ENCODE results near the gene CPZ.

Gene CPZ

GRCh38 chr4:8591626-8592365 is 769 bp upstream of the CPZ start:
- no peak for DNase-seq (ENCODE audit: low spot score)
- TF ChIP-seq CTCF (IDR thresholded peaks at IDR 0.05; ENCODE audit: poor library complexity, severe bottlenecking): no peak
- Histone ChIP-seq H3K4me1 (ENCODE audit: insufficient read depth, poor library complexity, severe bottlenecking) (no peaks in the 10 kb centered on the region), H3K27ac (ENCODE audit: poor library complexity, severe bottlenecking) (no peak overlapping the region), H3K27me3 (ENCODE audit: insufficient read depth, poor library complexity, severe bottlenecking) (peaks cover 13% of the 10 kb centered on the region), H3K9me3 (ENCODE audit: severe bottlenecking) (no peaks in the 10 kb centered on the region), H3K4me3 (ENCODE audit: severe bottlenecking) (no peak overlapping the region), H3K36me3 (ENCODE audit: low read depth) (no peaks in the 10 kb centered on the region)
- ATAC-seq (ENCODE audit: low read depth): no peak

DNA sequence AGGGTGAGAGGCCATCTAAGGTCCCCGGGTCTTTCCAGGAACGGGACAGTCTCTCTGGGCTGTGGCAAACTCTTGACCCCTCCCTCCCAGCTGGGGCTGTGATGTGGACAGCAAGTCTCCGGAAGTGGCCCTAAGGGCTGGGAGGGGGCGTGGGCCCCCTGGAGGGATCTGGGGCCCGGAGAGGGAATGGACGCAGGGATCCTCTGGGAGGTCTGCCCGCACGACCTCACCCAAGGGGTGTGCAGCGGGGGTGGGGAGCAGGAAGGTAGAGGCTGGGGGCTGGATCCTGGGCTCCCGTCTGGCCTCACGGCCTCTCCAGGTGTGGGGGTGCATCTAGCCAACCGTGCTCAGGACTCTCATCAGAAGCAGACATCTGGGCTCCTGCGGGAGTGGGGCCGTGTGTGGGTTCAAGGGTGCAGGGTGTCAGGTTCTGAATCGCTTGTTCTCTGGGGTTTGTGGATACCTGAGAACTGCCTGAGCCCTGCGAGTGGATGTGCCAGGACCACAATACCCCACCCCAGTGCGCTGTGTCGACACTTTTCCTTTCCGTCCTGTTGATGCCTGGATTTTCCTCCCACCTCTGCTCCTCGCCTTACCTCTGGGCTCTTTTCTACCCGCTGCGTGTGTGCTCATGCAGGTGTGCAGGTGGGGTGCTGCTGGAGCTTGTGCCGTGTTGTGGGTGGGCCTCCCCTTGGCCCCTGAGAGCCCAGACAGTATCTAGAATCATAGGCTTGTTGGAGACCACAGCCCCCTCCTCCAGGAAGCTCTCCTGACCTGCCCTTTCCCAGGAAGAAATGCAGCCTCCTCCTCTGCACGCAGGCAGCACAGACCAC is 915 bp downstream of the CPZ start:
- H3K36me3 ChIP-seq (ENCODE audit: low read depth): no peaks in the 10 kb centered on the region
- no peak for ATAC-seq (ENCODE audit: low read depth)
- H3K9me3 ChIP-seq (ENCODE audit: severe bottlenecking): no peaks in the 10 kb centered on the region
- H3K4me1 ChIP-seq (ENCODE audit: insufficient read depth, poor library complexity, severe bottlenecking): no peaks in the 10 kb centered on the region
- no peak overlapping the region for H3K27ac ChIP-seq (ENCODE audit: poor library complexity, severe bottlenecking)
- H3K27me3 ChIP-seq (ENCODE audit: insufficient read depth, poor library complexity, severe bottlenecking): peaks cover 13% of the 10 kb centered on the region
- no peak for TF ChIP-seq CTCF (IDR thresholded peaks at IDR 0.05; ENCODE audit: poor library complexity, severe bottlenecking)
- H3K4me3 ChIP-seq (ENCODE audit: severe bottlenecking): peak overlapping the region; percentile 26
- DNase-seq (ENCODE audit: low spot score): no peak

DNA sequence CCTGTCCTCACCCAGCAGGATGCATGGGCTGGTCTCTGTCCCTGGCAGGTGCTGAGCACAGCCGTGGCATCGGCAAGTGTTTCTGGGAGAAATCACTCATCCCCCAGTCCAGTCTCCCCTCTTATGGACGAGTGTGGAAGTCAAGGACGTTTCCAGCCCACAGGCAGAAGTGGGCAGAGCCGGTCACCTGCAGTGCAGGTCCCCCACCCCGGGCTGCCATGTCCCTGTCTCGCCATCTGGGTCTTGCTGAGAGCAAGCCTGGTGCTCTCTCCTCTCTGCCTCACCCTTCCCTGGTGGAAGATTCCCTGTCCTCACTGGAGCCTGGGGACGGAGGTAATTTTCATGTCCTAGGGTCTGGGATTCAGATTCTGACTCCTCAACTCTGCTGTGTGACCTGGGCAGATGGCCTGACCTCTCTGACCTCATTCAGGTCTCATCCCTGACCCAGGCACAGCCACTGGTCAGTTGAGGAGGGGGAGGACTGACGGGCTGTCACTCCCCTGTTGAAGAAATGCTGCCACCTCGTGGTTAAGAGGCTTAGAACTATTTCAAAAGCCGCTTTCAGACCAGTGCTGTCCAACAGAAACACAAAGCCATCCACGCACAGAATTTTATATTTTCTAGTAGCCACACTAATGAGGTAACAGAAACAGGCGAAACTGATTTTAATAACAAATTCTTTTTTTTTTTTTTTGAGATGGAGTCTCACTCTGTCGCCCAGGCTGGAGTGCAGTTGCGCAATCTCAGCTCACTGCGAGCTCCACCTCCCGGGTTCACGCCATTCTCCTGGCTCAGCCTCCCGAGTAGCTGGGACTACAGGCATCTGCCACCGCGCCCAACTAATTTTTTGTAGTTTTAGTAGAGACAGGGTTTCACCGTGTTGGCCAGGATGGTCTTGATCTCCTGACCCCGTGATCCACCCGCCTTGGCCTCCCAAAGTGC is 1.8 kb downstream of the CPZ start:
- DNase-seq (ENCODE audit: low spot score) (no peak), ATAC-seq (ENCODE audit: low read depth) (peak; percentile 58)
- H3K36me3 ChIP-seq (ENCODE audit: low read depth): no peaks in the 10 kb centered on the region
- H3K9me3 ChIP-seq (ENCODE audit: severe bottlenecking): no peaks in the 10 kb centered on the region
- H3K27me3 ChIP-seq (ENCODE audit: insufficient read depth, poor library complexity, severe bottlenecking): peaks cover 13% of the 10 kb centered on the region
- H3K4me3 ChIP-seq (ENCODE audit: severe bottlenecking): no peak overlapping the region
- TF ChIP-seq CTCF (IDR thresholded peaks at IDR 0.05; ENCODE audit: poor library complexity, severe bottlenecking): peak; percentile 88
- H3K27ac ChIP-seq (ENCODE audit: poor library complexity, severe bottlenecking): no peak overlapping the region
- H3K4me1 ChIP-seq (ENCODE audit: insufficient read depth, poor library complexity, severe bottlenecking): no peaks in the 10 kb centered on the region

DNA sequence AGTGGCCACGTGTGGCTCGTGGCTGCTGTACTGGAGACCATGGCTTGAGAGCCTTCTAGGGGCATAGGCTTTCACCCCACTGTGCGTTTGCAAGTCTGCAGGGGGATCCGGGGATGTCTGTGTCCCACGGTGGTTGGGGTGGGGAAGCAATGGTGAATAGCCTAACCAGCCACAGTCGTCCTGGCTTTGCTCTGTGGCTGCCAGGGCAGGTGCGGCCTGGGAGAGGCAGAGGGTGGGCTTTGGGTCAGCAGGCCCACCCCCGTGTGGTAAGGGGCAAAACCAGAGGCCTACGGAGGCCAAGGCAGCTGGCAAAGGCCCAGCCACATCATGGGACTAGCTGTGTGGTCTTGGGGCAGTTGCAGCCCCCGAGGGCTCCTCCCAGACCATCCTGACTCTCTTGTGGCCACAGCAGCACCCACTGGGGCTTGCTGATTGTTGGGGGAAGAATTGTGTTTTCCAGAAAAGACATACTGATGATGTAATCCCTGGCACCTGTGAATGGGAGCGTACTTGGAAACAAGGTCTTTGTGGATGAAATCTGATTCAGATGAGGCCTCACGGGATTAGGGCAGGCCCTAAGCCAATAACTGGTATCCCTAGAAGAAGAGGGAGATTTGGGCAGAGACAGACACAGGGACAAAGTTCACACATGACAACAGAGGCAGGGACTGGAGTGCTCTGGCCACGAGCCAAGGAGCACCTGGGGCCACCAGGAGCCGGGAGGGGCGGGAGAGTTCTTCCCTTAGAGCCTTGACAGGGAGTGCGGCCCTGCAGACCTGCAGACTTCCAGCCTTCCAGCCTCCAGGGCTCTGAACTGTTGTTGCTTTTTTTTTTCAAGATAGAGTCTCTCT is 2.9 kb downstream of the CPZ start:
- DNase-seq (ENCODE audit: low spot score): no peak
- no peak for ATAC-seq (ENCODE audit: low read depth)
- no peak for TF ChIP-seq CTCF (IDR thresholded peaks at IDR 0.05; ENCODE audit: poor library complexity, severe bottlenecking)
- Histone ChIP-seq H3K9me3 (ENCODE audit: severe bottlenecking) (no peaks in the 10 kb centered on the region), H3K36me3 (ENCODE audit: low read depth) (no peaks in the 10 kb centered on the region), H3K4me1 (ENCODE audit: insufficient read depth, poor library complexity, severe bottlenecking) (no peaks in the 10 kb centered on the region), H3K27ac (ENCODE audit: poor library complexity, severe bottlenecking) (no peak overlapping the region), H3K27me3 (ENCODE audit: insufficient read depth, poor library complexity, severe bottlenecking) (peaks cover 13% of the 10 kb centered on the region), H3K4me3 (ENCODE audit: severe bottlenecking) (no peak overlapping the region)
